ENCODE measurements around the gene ARRDC5. TPM values are rescaled to one million over a fixed set of nuclear protein-coding genes. Genes with fewer than 3 reads are reported as not detected.

The ARRDC5 gene
- total RNA-seq, 1 donor from 2014 or later, result 0.98 TPM

- Histone ChIP-seq H3K36me3 (no peaks in the 10 kb centered on the region), H3K4me3 (no peak overlapping the region), H3K27ac (no peak overlapping the region), H3K9me3 (no peaks in the 10 kb centered on the region), H3K4me1 (peaks cover 12% of the 10 kb centered on the region), H3K27me3 (no peaks in the 10 kb centered on the region)
- TF ChIP-seq CTCF (IDR thresholded peaks at IDR 0.05) (no peak), POLR2AphosphoS5 (IDR thresholded peaks at IDR 0.05; ENCODE audit: insufficient read depth in 1 of 2, low read depth in 1 of 2) (no peak), POLR2A (IDR thresholded peaks at IDR 0.05) (no peak)
- no peak for DNase-seq (ENCODE audit: extremely low spot score in 2 of 2)
- intact Hi-C loops (cut with DNase I), result loop anchor here (5.0 kb wide), 1 partner anchor 154 kb away; no protein-coding TSS in a partner anchor
These were observed 24.8 kb downstream of the ARRDC5 start for GRCh38 chr19:4877753-4878490.

GRCh38 chr19:4873930-4874329 is 28.8 kb downstream of the ARRDC5 start:
- TF ChIP-seq POLR2A (IDR thresholded peaks at IDR 0.05) (no peak), POLR2AphosphoS5 (IDR thresholded peaks at IDR 0.05; ENCODE audit: insufficient read depth in 1 of 2, low read depth in 1 of 2) (no peak), CTCF (IDR thresholded peaks at IDR 0.05) (no peak)
- H3K27me3 ChIP-seq, result no peaks in the 10 kb centered on the region
- H3K27ac ChIP-seq, result no peak overlapping the region
- no peak overlapping the region for H3K4me3 ChIP-seq
- no peaks in the 10 kb centered on the region for H3K9me3 ChIP-seq
- no peak for DNase-seq (ENCODE audit: extremely low spot score in 2 of 2)
- intact Hi-C loops (cut with DNase I), result no loop called here
- H3K4me1 ChIP-seq, result peaks cover 18% of the 10 kb centered on the region
- no peaks in the 10 kb centered on the region for H3K36me3 ChIP-seq

- Histone ChIP-seq H3K9me3 (no peaks in the 10 kb centered on the region), H3K27me3 (no peaks in the 10 kb centered on the region), H3K4me3 (no peak overlapping the region), H3K36me3 (no peaks in the 10 kb centered on the region), H3K27ac (no peak overlapping the region), H3K4me1 (peaks cover 15% of the 10 kb centered on the region)
- DNase-seq (ENCODE audit: extremely low spot score in 2 of 2), result no peak
- no peak for TF ChIP-seq POLR2A (IDR thresholded peaks at IDR 0.05)
- TF ChIP-seq CTCF (IDR thresholded peaks at IDR 0.05), result no peak
- TF ChIP-seq POLR2AphosphoS5 (IDR thresholded peaks at IDR 0.05; ENCODE audit: insufficient read depth in 1 of 2, low read depth in 1 of 2), result no peak
- intact Hi-C loops (cut with DNase I), result no loop called here
These were observed 31.0 kb downstream of the ARRDC5 start for GRCh38 chr19:4871711-4872110.

- no peaks in the 10 kb centered on the region for H3K36me3 ChIP-seq
- H3K4me3 ChIP-seq, result no peak overlapping the region
- intact Hi-C loops (cut with DNase I), result no loop called here
- DNase-seq (ENCODE audit: extremely low spot score in 2 of 2), result no peak
- H3K9me3 ChIP-seq, result no peaks in the 10 kb centered on the region
- peaks cover 22% of the 10 kb centered on the region for H3K4me1 ChIP-seq
- no peaks in the 10 kb centered on the region for H3K27me3 ChIP-seq
- peak in 1 of 2 donors; percentile 33 for TF ChIP-seq POLR2AphosphoS5 (IDR thresholded peaks at IDR 0.05; ENCODE audit: insufficient read depth in 1 of 2, low read depth in 1 of 2)
- no peak for TF ChIP-seq CTCF (IDR thresholded peaks at IDR 0.05)
- no peak overlapping the region for H3K27ac ChIP-seq
These were observed 32.5 kb downstream of the ARRDC5 start for GRCh38 chr19:4870025-4870700.
